Hepatocyte (in vitro differentiated cells): ENCODE measurements around the gene KRT222. TPM values are rescaled to one million over a fixed set of nuclear protein-coding genes. Genes with fewer than 3 reads are reported as not detected.

Experiments used
- DNase-seq: peaks from one replicate; pipeline ENCODE4 v3.0.0-alpha.2; 2016; ENCODE audit warnings: low spot score
- H2AFZ ChIP-seq: fragments of 200-600 bp; sonication (generic); 2 replicates; pipeline ENCODE4 v1.6.0; 2016; ENCODE audit warnings: antibody characterized with exemption, mild to moderate bottlenecking
- H3K27ac ChIP-seq: fragments of 200-600 bp; sonication (generic); 2 replicates; pipeline ENCODE4 v1.5.1; 2016; ENCODE audit warnings: mild to moderate bottlenecking
- H3K27me3 ChIP-seq: fragments of 200-600 bp; sonication (generic); 2 replicates; pipeline ENCODE4 v1.6.1; 2016
- H3K36me3 ChIP-seq: fragments of 200-600 bp; sonication (generic); replicated peaks from 2 replicates; pipeline ENCODE4 v1.5.1; 2016; ENCODE audit warnings: low read depth; ENCODE audit not compliant: insufficient read depth
- H3K4me1 ChIP-seq: fragments of 200-600 bp; sonication (generic); 2 replicates; pipeline ENCODE4 v1.5.1; 2016; ENCODE audit warnings: mild to moderate bottlenecking, moderate library complexity; ENCODE audit not compliant: insufficient read depth
- H3K4me2 ChIP-seq: fragments of 200-600 bp; sonication (generic); 2 replicates; pipeline ENCODE4 v1.6.0; 2016
- H3K4me3 ChIP-seq: fragments of 200-600 bp; sonication (generic); 2 replicates; pipeline ENCODE4 v1.5.1; 2016; ENCODE audit warnings: mild to moderate bottlenecking
- H3K79me2 ChIP-seq: fragments of 200-600 bp; sonication (generic); 2 replicates; pipeline ENCODE4 v1.6.0; 2017; ENCODE audit warnings: mild to moderate bottlenecking
- H3K9me2 ChIP-seq: fragments of 200-600 bp; sonication (generic); replicated peaks from 2 replicates; pipeline ENCODE4 v1.6.0; 2017; ENCODE audit warnings: mild to moderate bottlenecking; ENCODE audit not compliant: insufficient read depth
- H3K9me3 ChIP-seq: fragments of 200-600 bp; sonication (generic); 2 replicates; pipeline ENCODE4 v1.5.1; 2016; ENCODE audit warnings: low read depth, mild to moderate bottlenecking
- H4K20me1 ChIP-seq: fragments of 200-600 bp; sonication (generic); 2 replicates; pipeline ENCODE4 v1.6.0; 2016; ENCODE audit warnings: mild to moderate bottlenecking; ENCODE audit not compliant: insufficient read depth, poor library complexity, severe bottlenecking
- EZH2 ChIP-seq: fragments of 200-600 bp; sonication (generic); IDR thresholded peaks from 2 replicates; pipeline ENCODE4 v1.6.1; 2016; ENCODE audit warnings: antibody characterized with exemption, mild to moderate bottlenecking, borderline replicate concordance
- EZH2phosphoT487 ChIP-seq: fragments of 200-600 bp; sonication (generic); IDR thresholded peaks from one replicate; pipeline ENCODE4 v1.6.1; 2018; ENCODE audit warnings: antibody characterized with exemption, mild to moderate bottlenecking, low read depth, moderate library complexity; ENCODE audit not compliant: unreplicated experiment, severe bottlenecking
- WGBS: methylation state at CpG from one replicate; pipeline ENCODE4 v1.1.6; 2016; ENCODE audit warnings: low lambda C conversion rate; ENCODE audit errors: missing lambda C conversion rate; 5-methylcytosine and 5-hydroxymethylcytosine counted together
- polyA plus RNA-seq: library from polyadenylated mRNA; unstranded; fragments of >200 nt; fragmentation: Nextera tagmentation; extraction: Ambion mirVana; gene quantifications from 2 replicates; pipeline ENCODE4 v1.2.1, GENCODE V29; 2016
- total RNA-seq: library from RNA; depleted of rRNA; stranded (reverse); fragments of >200 nt; gene quantifications from 2 replicates; pipeline ENCODE4 v1.2.3, GENCODE V29; 2014
- TF ChIP-seq, protein P1 (sequence below): fragments of 200-600 bp; sonication (generic); IDR thresholded peaks from 2 replicates; pipeline ENCODE4 v1.5.1; 2016; ENCODE audit warnings: antibody characterized with exemption, mild to moderate bottlenecking; ENCODE audit not compliant: poor library complexity

Gene KRT222
- total and polyA plus RNA-seq, 2 experiments from 2014 or later: 2.1 to 2.8 TPM

DNA sequence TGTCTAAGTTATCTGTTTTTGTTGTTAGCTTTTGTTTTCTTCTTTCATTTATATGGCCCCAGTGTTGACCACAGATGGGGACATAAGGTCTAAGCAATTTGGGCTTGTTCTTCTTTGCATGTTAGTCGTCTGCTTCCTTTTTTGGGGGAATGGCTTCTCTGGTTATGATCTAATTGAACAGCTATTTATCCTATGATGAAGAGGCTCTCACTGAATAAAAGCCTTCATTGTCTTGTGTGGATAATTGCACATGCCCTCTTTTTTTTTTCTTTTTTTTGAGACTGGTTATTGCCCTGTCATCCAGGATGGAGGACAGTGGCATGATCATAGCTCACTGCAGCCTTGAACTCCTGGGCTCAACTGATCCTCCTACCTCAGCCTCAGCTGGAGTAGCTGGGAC is 31.1 kb downstream of the KRT222 start:
- Histone ChIP-seq H3K79me2 (peaks cover 12% of the 10 kb centered on the region), H3K36me3 (peaks cover 14% of the 10 kb centered on the region), H4K20me1 (peaks cover 15% of the 10 kb centered on the region), H3K4me1 (no peaks in the 10 kb centered on the region), H3K4me2 (no peak overlapping the region), H3K9me2 (no peaks in the 10 kb centered on the region), H3K27me3 (no peaks in the 10 kb centered on the region), H3K27ac (no peak overlapping the region), H3K9me3 (no peaks in the 10 kb centered on the region), H3K4me3 (no peak overlapping the region), H2AFZ (no peak overlapping the region)
- WGBS: 83% methylated on average over 1 of the region's 1 CpG
- no peak for DNase-seq
- TF ChIP-seq EZH2 (no peak), EZH2phosphoT487 (no peak)
- TF ChIP-seq, protein P1, sequence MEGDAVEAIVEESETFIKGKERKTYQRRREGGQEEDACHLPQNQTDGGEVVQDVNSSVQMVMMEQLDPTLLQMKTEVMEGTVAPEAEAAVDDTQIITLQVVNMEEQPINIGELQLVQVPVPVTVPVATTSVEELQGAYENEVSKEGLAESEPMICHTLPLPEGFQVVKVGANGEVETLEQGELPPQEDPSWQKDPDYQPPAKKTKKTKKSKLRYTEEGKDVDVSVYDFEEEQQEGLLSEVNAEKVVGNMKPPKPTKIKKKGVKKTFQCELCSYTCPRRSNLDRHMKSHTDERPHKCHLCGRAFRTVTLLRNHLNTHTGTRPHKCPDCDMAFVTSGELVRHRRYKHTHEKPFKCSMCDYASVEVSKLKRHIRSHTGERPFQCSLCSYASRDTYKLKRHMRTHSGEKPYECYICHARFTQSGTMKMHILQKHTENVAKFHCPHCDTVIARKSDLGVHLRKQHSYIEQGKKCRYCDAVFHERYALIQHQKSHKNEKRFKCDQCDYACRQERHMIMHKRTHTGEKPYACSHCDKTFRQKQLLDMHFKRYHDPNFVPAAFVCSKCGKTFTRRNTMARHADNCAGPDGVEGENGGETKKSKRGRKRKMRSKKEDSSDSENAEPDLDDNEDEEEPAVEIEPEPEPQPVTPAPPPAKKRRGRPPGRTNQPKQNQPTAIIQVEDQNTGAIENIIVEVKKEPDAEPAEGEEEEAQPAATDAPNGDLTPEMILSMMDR: no peak

DNA sequence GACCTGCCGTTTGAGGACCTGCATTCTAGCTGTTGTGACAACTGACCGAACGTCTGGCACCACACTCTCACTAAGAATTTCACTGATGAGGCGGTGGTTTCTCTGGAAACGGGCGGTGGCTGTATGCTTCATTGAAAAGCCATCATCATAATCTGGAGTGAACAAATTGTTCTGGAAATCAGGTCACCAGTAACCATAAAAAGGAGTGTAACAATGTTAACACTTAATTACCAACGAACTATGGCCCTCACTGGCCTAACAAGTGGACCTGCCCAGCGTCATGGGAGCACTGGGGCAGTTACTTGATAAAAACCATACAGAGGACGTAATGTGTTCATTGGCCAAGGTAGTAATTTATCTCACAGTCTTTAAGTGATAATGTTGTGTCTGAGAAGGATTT is 32.8 kb downstream of the KRT222 start:
- H3K4me3 ChIP-seq: no peak overlapping the region
- no peak for TF ChIP-seq EZH2phosphoT487
- TF ChIP-seq EZH2: no peak
- TF ChIP-seq, protein P1: no peak
- no peaks in the 10 kb centered on the region for H3K4me1 ChIP-seq
- no peaks in the 10 kb centered on the region for H3K79me2 ChIP-seq
- no peak overlapping the region for H3K27ac ChIP-seq
- 83% methylated on average over 9 of the region's 9 CpGs for WGBS
- no peaks in the 10 kb centered on the region for H3K27me3 ChIP-seq
- no peaks in the 10 kb centered on the region for H3K9me3 ChIP-seq
- peaks cover 8% of the 10 kb centered on the region for H4K20me1 ChIP-seq
- no peak overlapping the region for H2AFZ ChIP-seq
- peaks cover 14% of the 10 kb centered on the region for H3K36me3 ChIP-seq
- no peak for DNase-seq
- H3K9me2 ChIP-seq: no peaks in the 10 kb centered on the region
- H3K4me2 ChIP-seq: no peak overlapping the region

DNA sequence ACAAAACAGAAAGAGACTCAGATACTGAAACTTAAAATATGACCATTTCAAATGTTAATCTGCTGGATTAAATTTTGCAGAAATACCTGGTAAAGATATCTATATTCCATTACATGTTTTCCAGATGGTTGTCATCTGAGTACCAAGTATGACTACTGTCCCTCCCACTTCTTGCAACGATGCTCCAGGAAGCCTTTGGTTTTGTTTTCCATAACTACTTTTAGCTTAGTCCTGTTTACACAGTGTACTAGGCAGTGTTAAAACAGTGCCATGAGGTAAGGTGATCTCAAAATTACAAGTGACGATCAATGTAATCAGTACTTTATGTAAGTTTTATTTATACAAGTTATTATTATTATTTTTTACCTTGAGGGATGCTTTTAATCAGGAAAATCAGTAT is 35.1 kb downstream of the KRT222 start:
- Histone ChIP-seq H3K36me3 (peaks cover 6% of the 10 kb centered on the region), H3K4me2 (no peak overlapping the region), H3K27ac (no peak overlapping the region)

More for the DNA sequence above, 35.1 kb downstream of the KRT222 start:
- Histone ChIP-seq H4K20me1 (no peaks in the 10 kb centered on the region), H3K9me3 (no peaks in the 10 kb centered on the region), H3K27me3 (no peaks in the 10 kb centered on the region), H2AFZ (no peak overlapping the region), H3K4me1 (no peaks in the 10 kb centered on the region), H3K79me2 (no peaks in the 10 kb centered on the region), H3K4me3 (no peak overlapping the region), H3K9me2 (no peaks in the 10 kb centered on the region)
- DNase-seq: no peak
- WGBS: 68% methylated on average over 2 of the region's 2 CpGs
- TF ChIP-seq EZH2: no peak
- no peak for TF ChIP-seq EZH2phosphoT487
- TF ChIP-seq, protein P1: no peak
